PFSK-1 (cell line): ENCODE results near the gene ZNF394.

Source experiments
- FOXP2 ChIP-seq: optimal IDR thresholded peaks from 2 replicates; pipeline ENCODE3; 2011; ENCODE audit warnings: borderline replicate concordance, control low read depth, inconsistent platforms; ENCODE audit not compliant: insufficient read depth; ENCODE audit errors: extremely low read length, extremely low read depth
- POLR2AphosphoS5 ChIP-seq: IDR thresholded peaks from 2 replicates; pipeline ENCODE4 v1.6.1; 2012; ENCODE audit warnings: low read depth, mild to moderate bottlenecking, control low read depth, low read length, moderate library complexity
- REST ChIP-seq, 2 experiments: IDR thresholded peaks; 2 replicates each; pipeline versions ENCODE4 v1.6.1 to v1.8.0; 2011 to 2012; ENCODE audit warnings: low read depth in 2 of 2, low read length in 2 of 2, control low read depth in 1 of 2, inconsistent platforms in 1 of 2, mild to moderate bottlenecking in 1 of 2, moderate library complexity in 1 of 2; ENCODE audit not compliant: insufficient read depth in 1 of 2
- SIN3A ChIP-seq: IDR thresholded peaks from 2 replicates; pipeline ENCODE4 v1.6.1; 2012; ENCODE audit warnings: mild to moderate bottlenecking, low read length, moderate library complexity, borderline replicate concordance; ENCODE audit not compliant: insufficient read depth
- TAF1 ChIP-seq: IDR thresholded peaks from 2 replicates; pipeline ENCODE4 v1.6.1; 2012; ENCODE audit warnings: low read length, control low read depth, borderline replicate concordance; ENCODE audit not compliant: insufficient read depth

Gene ZNF394

GRCh38 chr7:99500637-99501009, 542 bp upstream of the ZNF394 start:
- no peak for TF ChIP-seq REST (IDR thresholded peaks at IDR 0.05; ENCODE audit: insufficient read depth in 1 of 2, low read depth in 2 of 2, low read length in 2 of 2)
- no peak for TF ChIP-seq FOXP2
- no peak for TF ChIP-seq TAF1
- no peak for TF ChIP-seq POLR2AphosphoS5
- no peak for TF ChIP-seq SIN3A

- TF ChIP-seq SIN3A (no peak), TAF1 (no peak), REST (IDR thresholded peaks at IDR 0.05; ENCODE audit: insufficient read depth in 1 of 2, low read depth in 2 of 2, low read length in 2 of 2) (no peak), POLR2AphosphoS5 (no peak), FOXP2 (no peak)
Measured at GRCh38 chr7:99499371-99499720, 735 bp downstream of the ZNF394 start.

- no peak for TF ChIP-seq REST (IDR thresholded peaks at IDR 0.05; ENCODE audit: insufficient read depth in 1 of 2, low read depth in 2 of 2, low read length in 2 of 2)
- TF ChIP-seq FOXP2: no peak
- no peak for TF ChIP-seq POLR2AphosphoS5
- TF ChIP-seq SIN3A: no peak
- TF ChIP-seq TAF1: no peak
Measured at GRCh38 chr7:99498546-99498944, 1.5 kb downstream of the ZNF394 start.

GRCh38 chr7:99497766-99498545, 2.1 kb downstream of the ZNF394 start:
- TF ChIP-seq TAF1 (no peak), POLR2AphosphoS5 (no peak), FOXP2 (no peak), REST (IDR thresholded peaks at IDR 0.05; ENCODE audit: insufficient read depth in 1 of 2, low read depth in 2 of 2, low read length in 2 of 2) (no peak), SIN3A (no peak)

GRCh38 chr7:99493823-99494222, 6.3 kb downstream of the ZNF394 start:
- TF ChIP-seq SIN3A: no peak
- no peak for TF ChIP-seq REST (IDR thresholded peaks at IDR 0.05; ENCODE audit: insufficient read depth in 1 of 2, low read depth in 2 of 2, low read length in 2 of 2)
- TF ChIP-seq POLR2AphosphoS5: no peak
- no peak for TF ChIP-seq TAF1
- TF ChIP-seq FOXP2: no peak
